Neuronal stem cell (in vitro differentiated cells): ENCODE results near the gene GSKIP.

Experiments
- DNase-seq: peaks from one replicate; pipeline ENCODE4 v3.0.0-alpha.2; 2013; ENCODE audit warnings: low spot score
- H2AFZ ChIP-seq: one replicate; pipeline ENCODE4 v1.6.1; 2013; ENCODE audit warnings: mild to moderate bottlenecking, low read length, inconsistent platforms
- H2AK5ac ChIP-seq: 2 replicates; pipeline ENCODE4 v1.6.1; 2013; ENCODE audit warnings: low read depth, mild to moderate bottlenecking, inconsistent platforms, low read length, moderate library complexity, mixed read lengths
- H2BK120ac ChIP-seq: 2 replicates; pipeline ENCODE4 v1.6.1; 2013; ENCODE audit warnings: low read depth, mild to moderate bottlenecking, inconsistent platforms, low read length, moderate library complexity, mixed read lengths
- H2BK12ac ChIP-seq: one replicate; pipeline ENCODE4 v1.6.1; 2013; ENCODE audit warnings: low read length, inconsistent platforms
- H2BK15ac ChIP-seq: 2 replicates; pipeline ENCODE4 v1.6.1; 2013; ENCODE audit warnings: mild to moderate bottlenecking, low read length, inconsistent platforms, mixed read lengths
- H2BK5ac ChIP-seq: one replicate; pipeline ENCODE4 v1.6.1; 2013; ENCODE audit warnings: inconsistent platforms, mild to moderate bottlenecking, low read length, moderate library complexity
- H3K14ac ChIP-seq: one replicate; pipeline ENCODE4 v1.6.1; 2013; ENCODE audit warnings: low read length, inconsistent platforms
- H3K18ac ChIP-seq: 2 replicates; pipeline ENCODE4 v1.6.1; 2013; ENCODE audit warnings: low read length, inconsistent platforms
- H3K23ac ChIP-seq: 2 replicates; pipeline ENCODE4 v1.6.1; 2013; ENCODE audit warnings: low read depth, mild to moderate bottlenecking, mixed read lengths, low read length, inconsistent platforms; ENCODE audit not compliant: poor library complexity
- H3K27ac ChIP-seq: replicated peaks from 3 replicates; pipeline ENCODE4 v1.5.1; 2013; ENCODE audit warnings: low read length, inconsistent platforms
- H3K27me3 ChIP-seq, 3 experiments: 2 replicates each; pipeline ENCODE4 v1.6.1; 2013; ENCODE audit warnings: low read length in 3 of 3, mild to moderate bottlenecking in 2 of 3, inconsistent platforms in 1 of 3, low read depth in 1 of 3, mixed read lengths in 1 of 3, moderate library complexity in 1 of 3; ENCODE audit not compliant: control insufficient read depth in 3 of 3, insufficient read depth in 3 of 3
- H3K36me3 ChIP-seq, 2 donors: replicated peaks in 1 of 2; 2 replicates each; pipeline ENCODE4 v1.6.1; 2013; ENCODE audit warnings: low read length in 2 of 2; ENCODE audit not compliant: control insufficient read depth in 2 of 2, insufficient read depth in 2 of 2
- H3K4ac ChIP-seq: 2 replicates; pipeline ENCODE4 v1.6.1; 2013; ENCODE audit warnings: inconsistent platforms, mild to moderate bottlenecking, low read length, moderate library complexity
- H3K4me1 ChIP-seq, 2 donors: 1 replicate in 1 of 2; 2 replicates in 1 of 2; pipeline ENCODE4 v1.6.1; 2013; ENCODE audit warnings: low read length in 2 of 2, low read depth in 1 of 2; ENCODE audit not compliant: control insufficient read depth in 2 of 2, insufficient read depth in 1 of 2
- H3K4me2 ChIP-seq: one replicate; pipeline ENCODE4 v1.6.1; 2013; ENCODE audit warnings: mild to moderate bottlenecking, low read length, inconsistent platforms; ENCODE audit not compliant: insufficient read depth, poor library complexity, severe bottlenecking
- H3K4me3 ChIP-seq, 2 donors: 2 replicates each; pipeline ENCODE4 v1.5.1; 2013; ENCODE audit warnings: low read length in 2 of 2, mild to moderate bottlenecking in 2 of 2, inconsistent platforms in 1 of 2, moderate library complexity in 1 of 2
- H3K79me1 ChIP-seq: one replicate; pipeline ENCODE4 v1.6.1; 2013; ENCODE audit warnings: low read depth, mild to moderate bottlenecking, inconsistent platforms, low read length, moderate library complexity
- H3K9ac ChIP-seq: one replicate; pipeline ENCODE4 v1.6.1; 2013; ENCODE audit warnings: mild to moderate bottlenecking, low read depth, low read length, inconsistent platforms; ENCODE audit not compliant: poor library complexity
- H3K9me3 ChIP-seq, 2 donors: replicated peaks in 1 of 2; 2 replicates each; pipeline versions ENCODE3 to v1.6.1; 2013; ENCODE audit warnings: low read length in 2 of 2, mild to moderate bottlenecking in 2 of 2, inconsistent platforms in 1 of 2, low read depth in 1 of 2, mixed read lengths in 1 of 2, moderate library complexity in 1 of 2; ENCODE audit not compliant: control insufficient read depth in 2 of 2, insufficient read depth in 1 of 2
- H4K8ac ChIP-seq: one replicate; pipeline ENCODE4 v1.6.1; 2013; ENCODE audit warnings: low read depth, mild to moderate bottlenecking, inconsistent platforms, low read length, moderate library complexity
- H4K91ac ChIP-seq: one replicate; pipeline ENCODE4 v1.6.1; 2013; ENCODE audit warnings: low read length, low read depth, mild to moderate bottlenecking, inconsistent platforms; ENCODE audit not compliant: poor library complexity
- WGBS, 2 donors: extraction: QIAGEN DNeasy Blood & Tissue Kit; methylation state at CpG; one replicate each; pipeline ENCODE4 v1.1.7; 2013; ENCODE audit warnings: missing lambda C conversion rate in 2 of 2, mixed read lengths in 1 of 2; ENCODE audit not compliant: insufficient read length in 2 of 2, insufficient replicate concordance in 1 of 2; ENCODE audit errors: extremely low coverage in 2 of 2; 5-methylcytosine and 5-hydroxymethylcytosine counted together

Gene GSKIP

DNA sequence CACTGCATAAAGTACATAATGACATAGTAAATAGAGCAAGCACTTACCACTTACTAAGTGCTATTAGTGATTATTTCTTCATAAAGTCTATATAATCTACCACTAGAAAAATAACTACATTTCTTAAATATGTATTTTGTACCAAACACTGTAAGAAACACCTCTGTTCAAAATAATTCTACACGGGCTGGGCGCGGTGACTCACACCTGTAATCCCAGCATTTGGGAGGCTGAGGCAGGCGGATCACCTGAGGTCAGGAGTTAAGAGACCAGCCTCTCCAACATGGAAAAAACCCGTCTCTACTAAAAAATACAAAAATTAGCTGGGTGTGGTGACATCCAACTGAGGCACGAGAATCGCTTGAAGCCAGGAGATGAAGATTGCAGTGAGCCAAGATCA, 39.1 kb upstream of the GSKIP start:
- Histone ChIP-seq H3K27me3 (peaks cover 0 to 2% (median 0%) of the 10 kb centered on the region in 3 experiments), H3K14ac (no peak overlapping the region), H3K4me1 (no peaks in the 10 kb centered on the region), H2BK120ac (no peak overlapping the region), H3K4me2 (no peak overlapping the region), H3K27ac (no peak overlapping the region), H2BK5ac (no peak overlapping the region), H2BK15ac (no peak overlapping the region), H3K79me1 (no peaks in the 10 kb centered on the region), H3K18ac (no peak overlapping the region), H3K9ac (no peak overlapping the region), H2AFZ (no peak overlapping the region), H3K23ac (no peak overlapping the region), H3K4me3 (no peak overlapping the region), H4K91ac (no peak overlapping the region), H3K36me3 (peaks cover 2 to 65% of the 10 kb centered on the region in 2 donors), H2BK12ac (no peak overlapping the region), H3K9me3 (no peaks in the 10 kb centered on the region), H4K8ac (no peak overlapping the region), H3K4ac (no peak overlapping the region), H2AK5ac (no peak overlapping the region)
- no CpG with 5 or more reads among the region's 7 CpGs for WGBS, 2 donors
- no peak for DNase-seq

DNA sequence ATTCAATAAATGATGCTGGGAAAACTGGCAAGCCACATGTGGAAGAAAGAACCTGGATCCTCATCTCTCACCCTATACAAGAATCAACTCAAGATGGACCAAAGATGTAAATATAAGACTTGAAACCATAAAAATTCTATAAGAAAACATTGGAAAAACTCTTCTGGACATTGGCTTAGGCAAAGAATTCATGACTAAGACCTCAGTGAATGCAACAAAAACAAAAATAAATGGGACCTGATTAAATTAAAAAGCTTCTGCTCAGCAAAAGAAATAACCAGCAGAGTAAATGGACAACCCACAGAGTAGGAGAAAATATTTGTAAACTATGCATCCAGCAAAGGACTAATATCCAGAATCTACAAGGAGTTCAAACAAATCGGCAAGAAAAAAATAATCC, 24.8 kb upstream of the GSKIP start:
- Histone ChIP-seq H4K8ac (no peak overlapping the region), H3K9ac (no peak overlapping the region), H3K4ac (no peak overlapping the region), H3K27me3 (no peaks in the 10 kb centered on the region), H4K91ac (no peak overlapping the region), H2BK5ac (no peak overlapping the region), H3K18ac (no peak overlapping the region), H2BK15ac (no peak overlapping the region), H2BK12ac (no peak overlapping the region), H2BK120ac (no peak overlapping the region), H3K36me3 (peaks cover 0 to 46% of the 10 kb centered on the region in 2 donors), H3K27ac (no peak overlapping the region), H2AFZ (no peak overlapping the region), H3K9me3 (peaks cover 0 to 10% of the 10 kb centered on the region in 2 donors), H3K4me3 (no peak overlapping the region), H3K23ac (no peak overlapping the region), H3K14ac (no peak overlapping the region), H3K4me2 (no peak overlapping the region), H2AK5ac (no peak overlapping the region), H3K79me1 (no peaks in the 10 kb centered on the region), H3K4me1 (no peaks in the 10 kb centered on the region)
- no CpG with 5 or more reads among the region's 1 CpG for WGBS, 2 donors
- DNase-seq: no peak

DNA sequence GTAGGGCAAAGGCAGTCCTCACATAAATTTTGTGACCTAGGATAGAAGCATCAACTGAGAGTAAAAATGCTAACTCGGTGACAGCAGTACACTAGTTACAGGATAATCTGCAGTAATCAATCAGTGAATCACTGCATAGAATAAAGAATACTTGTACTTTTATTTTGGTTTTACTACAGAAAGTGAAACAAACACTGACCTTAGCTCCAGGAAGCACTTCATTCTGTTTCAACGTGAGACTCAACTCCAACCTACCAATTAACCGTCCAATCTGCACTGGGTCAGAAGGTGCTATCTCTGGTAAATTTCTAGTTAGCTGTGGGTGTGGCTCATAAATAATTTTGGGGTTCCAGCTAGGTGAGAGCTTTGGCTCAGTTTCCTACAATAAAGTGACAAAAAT, 22.0 kb upstream of the GSKIP start:
- no peak overlapping the region for H2AFZ ChIP-seq
- H3K14ac ChIP-seq: no peak overlapping the region
- H3K4me2 ChIP-seq: no peak overlapping the region
- no peak for DNase-seq
- H3K18ac ChIP-seq: no peak overlapping the region
- H3K9me3 ChIP-seq: peaks cover 0 to 10% of the 10 kb centered on the region in 2 donors
- H2BK12ac ChIP-seq: no peak overlapping the region
- no peak overlapping the region for H2BK5ac ChIP-seq
- peaks cover 0 to 46% of the 10 kb centered on the region in 2 donors for H3K36me3 ChIP-seq
- no peak overlapping the region for H3K4ac ChIP-seq
- no peak overlapping the region for H2BK120ac ChIP-seq
- no peak overlapping the region for H4K91ac ChIP-seq
- no CpG with 5 or more reads among the region's 3 CpGs for WGBS, 2 donors
- no peak overlapping the region for H4K8ac ChIP-seq
- H3K4me3 ChIP-seq: no peak overlapping the region
- H2BK15ac ChIP-seq: no peak overlapping the region
- H3K23ac ChIP-seq: no peak overlapping the region
- H3K27me3 ChIP-seq: no peaks in the 10 kb centered on the region
- no peak overlapping the region for H3K9ac ChIP-seq
- H2AK5ac ChIP-seq: no peak overlapping the region
- H3K79me1 ChIP-seq: no peaks in the 10 kb centered on the region
- no peak overlapping the region for H3K27ac ChIP-seq
- H3K4me1 ChIP-seq: no peaks in the 10 kb centered on the region

DNA sequence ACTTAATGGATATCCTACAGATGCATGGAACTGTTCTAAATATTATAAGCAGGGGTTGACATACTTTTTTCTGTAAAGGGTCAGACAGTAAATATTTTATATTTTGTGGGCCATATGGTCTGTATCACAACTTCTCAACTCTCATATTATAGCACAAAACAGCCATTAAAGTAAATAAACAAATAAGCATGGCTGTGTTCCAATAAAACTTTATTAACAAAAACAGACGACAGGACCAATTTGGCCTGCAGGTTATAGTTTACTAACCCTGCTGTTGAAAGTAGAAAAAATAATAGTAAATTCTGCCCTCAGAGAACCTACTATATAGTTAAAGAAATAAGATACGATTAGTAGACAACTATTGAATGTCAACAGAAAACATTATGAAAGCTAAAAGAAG, 17.7 kb upstream of the GSKIP start:
- Histone ChIP-seq H2BK5ac (no peak overlapping the region), H3K36me3 (peaks cover 0 to 14% of the 10 kb centered on the region in 2 donors), H3K23ac (no peak overlapping the region), H3K9ac (no peak overlapping the region), H3K14ac (no peak overlapping the region), H3K9me3 (no peaks in the 10 kb centered on the region), H4K8ac (no peak overlapping the region), H3K4me2 (no peak overlapping the region), H2BK120ac (no peak overlapping the region), H2AK5ac (no peak overlapping the region), H3K4me1 (no peaks in the 10 kb centered on the region), H3K27me3 (no peaks in the 10 kb centered on the region), H3K4ac (no peak overlapping the region), H4K91ac (no peak overlapping the region), H2AFZ (no peak overlapping the region), H3K18ac (no peak overlapping the region), H2BK15ac (no peak overlapping the region), H3K79me1 (peaks cover 2% of the 10 kb centered on the region), H3K27ac (no peak overlapping the region), H3K4me3 (no peak overlapping the region), H2BK12ac (no peak overlapping the region)
- DNase-seq: no peak
- WGBS, 2 donors: no CpG with 5 or more reads among the region's 2 CpGs
